Endometrium (tissue), 2 donors: ENCODE results near the gene FITM1.
"Not testable (repeated sequence)": the region's sequence is repeated elsewhere in the genome, so short reads cannot be mapped to it uniquely, and the experiment has no call there.

Experiments
- FAIRE-seq: peaks from 2 replicates; lab custom pipeline; 2012; peaks lifted over from hg19 to GRCh38; lab: Jason Lieb, UNC
- donor health status: control.
- donor health status: control.

FITM1 gene

DNA sequence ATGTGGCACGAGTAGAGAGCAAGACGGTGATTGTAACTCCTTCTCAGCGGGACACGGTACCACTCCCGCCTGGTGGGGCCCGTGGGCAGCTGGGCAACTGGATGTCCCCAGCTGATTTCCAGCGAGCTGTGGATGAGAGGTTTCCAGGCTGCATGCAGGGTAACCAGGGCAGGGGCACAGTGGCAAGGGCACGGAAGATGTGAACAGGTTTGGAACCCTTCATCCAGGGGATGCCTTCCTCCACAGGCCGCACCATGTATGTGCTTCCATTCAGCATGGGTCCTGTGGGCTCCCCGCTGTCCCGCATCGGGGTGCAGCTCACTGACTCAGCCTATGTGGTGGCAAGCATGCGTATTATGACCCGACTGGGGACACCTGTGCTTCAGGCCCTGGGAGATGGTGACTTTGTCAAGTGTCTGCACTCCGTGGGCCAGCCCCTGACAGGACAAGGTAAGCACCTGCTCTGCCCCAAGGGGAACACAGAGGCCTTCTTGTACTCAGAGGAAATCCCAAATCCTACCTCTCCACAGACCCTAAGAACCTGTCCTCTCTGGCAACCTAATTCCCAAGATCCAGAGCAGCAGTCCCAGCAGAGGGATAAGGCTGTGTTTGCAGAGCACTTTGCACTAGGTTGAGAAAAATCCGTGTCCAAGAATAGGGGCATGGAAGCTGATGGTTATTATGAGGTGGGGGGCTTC, 32.1 kb upstream of the FITM1 start:
- no peak for FAIRE-seq

DNA sequence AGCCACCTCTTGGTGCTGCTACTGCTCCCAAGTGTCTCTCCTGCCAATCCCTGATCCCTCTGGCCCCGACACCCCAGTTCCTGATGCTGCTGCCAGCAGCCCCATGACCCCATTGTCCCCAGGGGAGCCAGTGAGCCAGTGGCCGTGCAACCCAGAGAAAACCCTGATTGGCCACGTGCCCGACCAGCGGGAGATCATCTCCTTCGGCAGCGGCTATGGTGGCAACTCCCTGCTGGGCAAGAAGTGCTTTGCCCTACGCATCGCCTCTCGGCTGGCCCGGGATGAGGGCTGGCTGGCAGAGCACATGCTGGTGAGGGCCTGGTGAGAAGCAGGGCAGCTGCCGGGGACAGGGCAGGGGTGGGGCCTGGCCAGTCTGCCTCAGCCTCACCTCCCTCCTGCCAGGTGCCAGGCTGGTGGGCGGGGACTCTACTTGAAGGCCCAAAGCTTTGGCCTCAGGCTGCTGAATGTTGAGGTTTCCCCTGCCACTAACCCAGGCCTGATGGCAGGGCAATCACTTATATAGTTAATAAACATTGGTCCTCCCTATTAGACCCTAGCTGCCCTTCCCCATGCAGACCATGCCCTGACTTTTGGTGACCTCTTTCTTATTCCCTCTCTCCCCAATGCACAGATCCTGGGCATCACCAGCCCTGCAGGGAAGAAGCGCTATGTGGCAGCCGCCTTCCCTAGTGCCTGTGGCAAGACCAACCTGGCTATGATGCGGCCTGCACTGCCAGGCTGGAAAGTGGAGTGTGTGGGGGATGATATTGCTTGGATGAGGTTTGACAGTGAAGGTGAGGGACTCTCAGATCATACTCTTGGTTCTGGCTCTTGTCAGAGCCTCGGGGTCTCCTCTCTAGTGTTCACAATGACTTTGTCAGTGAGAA, 31.3 kb upstream of the FITM1 start:
- no peak for FAIRE-seq

DNA sequence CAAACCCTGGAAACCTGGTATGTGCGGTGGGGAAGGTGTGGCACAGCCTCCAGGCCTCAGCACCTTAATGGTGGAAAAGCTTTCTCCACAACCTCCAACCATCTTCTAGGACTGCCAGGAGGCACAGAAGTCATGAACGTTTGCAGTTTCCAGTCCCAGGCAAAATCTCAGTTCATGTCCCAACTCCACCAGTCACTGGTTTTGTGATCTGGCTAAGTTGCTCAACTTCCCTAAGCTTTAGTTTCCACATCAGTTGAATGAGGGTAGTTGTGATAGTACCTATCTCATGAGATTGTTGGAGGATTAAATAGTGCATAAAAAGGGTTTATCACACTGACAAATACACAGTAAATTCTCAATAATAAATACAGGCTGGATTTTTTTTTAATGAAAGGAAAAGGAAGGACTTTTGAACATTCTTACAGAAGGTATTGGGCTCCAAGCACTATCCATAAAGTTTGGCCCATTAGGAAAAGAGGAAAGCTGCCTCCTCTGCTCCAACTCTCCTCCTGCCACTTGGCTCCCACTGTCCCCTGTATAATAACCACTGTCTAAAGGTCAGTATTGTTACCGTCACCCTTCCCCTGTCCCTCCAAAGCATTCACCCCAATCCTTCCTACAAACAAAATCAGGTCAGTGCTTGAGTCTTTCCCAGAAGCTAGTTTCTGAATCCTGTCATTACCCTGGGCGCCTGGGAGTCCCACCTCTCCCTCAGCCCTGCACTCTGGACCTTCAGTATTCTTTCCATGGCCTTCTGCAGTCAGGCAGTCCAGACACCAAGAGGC, 30.1 kb upstream of the FITM1 start:
- FAIRE-seq: no peak

DNA sequence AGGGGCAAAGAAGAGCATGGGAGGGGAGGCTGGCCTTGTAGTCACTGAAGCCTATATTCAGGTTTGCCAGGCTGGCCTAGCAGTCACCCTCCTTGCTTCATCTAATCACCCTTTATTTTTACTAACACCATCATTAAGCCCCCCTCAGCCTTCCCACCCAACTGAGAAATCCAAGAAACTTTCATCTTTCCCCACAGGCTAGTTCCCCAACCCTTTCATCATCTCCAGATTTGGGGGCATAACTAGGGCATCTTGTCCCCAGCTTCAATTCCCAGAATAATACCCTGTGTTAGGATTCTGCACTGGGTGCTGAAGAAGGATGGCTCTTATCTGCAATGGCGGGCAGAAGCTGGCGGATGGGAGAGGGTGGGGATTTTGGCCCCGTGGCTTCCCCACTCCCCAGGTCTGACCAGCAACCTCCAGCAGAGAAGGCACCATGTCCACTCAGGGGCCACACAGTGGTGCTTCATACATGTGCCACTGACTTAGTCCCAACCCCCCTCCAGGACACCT, 29.4 kb upstream of the FITM1 start:
- no peak for FAIRE-seq

DNA sequence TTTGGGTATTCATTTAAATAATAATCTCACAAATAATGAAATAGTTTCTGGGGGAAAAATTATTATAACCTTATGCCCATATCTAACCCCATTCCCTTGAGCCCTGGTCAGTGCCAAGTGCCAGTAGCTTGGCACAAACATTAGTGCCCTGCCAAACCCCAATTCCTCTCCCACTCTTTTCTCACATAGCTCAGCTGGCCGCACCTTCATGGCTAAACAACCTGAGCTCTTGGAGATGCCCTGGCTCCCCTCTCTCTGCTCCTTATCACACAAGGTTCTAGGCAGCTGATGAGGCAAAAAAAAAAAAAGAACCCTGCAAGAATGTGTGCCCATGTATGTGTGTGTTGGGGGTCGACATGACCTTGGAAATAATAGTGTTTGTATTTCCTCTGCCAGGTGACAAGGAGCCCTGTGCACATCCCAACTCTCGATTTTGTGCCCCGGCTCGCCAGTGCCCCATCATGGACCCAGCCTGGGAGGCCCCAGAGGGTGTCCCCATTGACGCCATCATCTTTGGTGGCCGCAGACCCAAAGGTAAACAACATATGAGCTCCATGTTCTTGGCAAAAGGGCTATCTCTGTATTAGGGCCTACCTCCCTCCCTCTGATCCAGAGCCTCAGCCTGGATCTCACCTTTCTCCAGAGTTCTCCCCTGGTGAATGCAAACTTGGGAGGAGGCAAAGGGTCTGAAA, 28.0 kb upstream of the FITM1 start:
- no peak for FAIRE-seq

DNA sequence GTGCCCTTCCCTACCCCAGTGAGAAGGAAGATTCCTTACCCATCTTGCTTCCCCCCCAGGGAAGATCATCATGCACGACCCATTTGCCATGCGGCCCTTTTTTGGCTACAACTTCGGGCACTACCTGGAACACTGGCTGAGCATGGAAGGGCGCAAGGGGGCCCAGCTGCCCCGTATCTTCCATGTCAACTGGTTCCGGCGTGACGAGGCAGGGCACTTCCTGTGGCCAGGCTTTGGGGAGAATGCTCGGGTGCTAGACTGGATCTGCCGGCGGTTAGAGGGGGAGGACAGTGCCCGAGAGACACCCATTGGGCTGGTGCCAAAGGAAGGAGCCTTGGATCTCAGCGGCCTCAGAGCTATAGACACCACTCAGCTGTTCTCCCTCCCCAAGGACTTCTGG, 27.0 kb upstream of the FITM1 start:
- no peak for FAIRE-seq

DNA sequence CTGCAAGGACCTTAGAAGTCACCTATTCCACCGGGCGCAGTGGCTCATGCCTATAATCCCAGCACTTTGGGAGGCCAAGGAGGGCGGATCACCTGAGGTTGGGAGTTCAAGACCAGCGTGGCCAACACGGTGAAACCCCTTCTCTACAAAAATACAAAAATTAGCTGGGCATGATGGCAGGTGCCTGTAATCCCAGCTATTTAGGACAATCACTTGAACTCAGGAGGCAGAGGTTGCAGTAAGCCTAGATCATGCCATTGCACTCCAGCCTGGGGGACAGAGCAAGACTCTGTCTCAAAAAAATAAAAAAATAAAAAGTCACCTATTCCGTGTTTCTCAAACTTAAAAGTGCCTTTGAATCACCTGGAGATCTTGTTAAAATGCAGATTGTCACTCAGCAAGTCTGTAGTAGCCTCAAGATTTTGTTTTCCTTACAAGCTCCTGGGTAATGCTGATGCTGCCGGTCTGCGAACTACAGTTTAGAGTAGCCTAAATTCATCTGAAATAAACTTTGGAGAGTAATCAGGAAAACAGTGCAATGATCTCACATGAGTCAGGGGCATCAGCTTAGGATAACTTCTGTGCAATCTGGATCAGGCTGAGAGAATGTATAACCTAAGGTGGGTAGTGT, 24.7 kb upstream of the FITM1 start:
- FAIRE-seq: not testable (repeated sequence)

DNA sequence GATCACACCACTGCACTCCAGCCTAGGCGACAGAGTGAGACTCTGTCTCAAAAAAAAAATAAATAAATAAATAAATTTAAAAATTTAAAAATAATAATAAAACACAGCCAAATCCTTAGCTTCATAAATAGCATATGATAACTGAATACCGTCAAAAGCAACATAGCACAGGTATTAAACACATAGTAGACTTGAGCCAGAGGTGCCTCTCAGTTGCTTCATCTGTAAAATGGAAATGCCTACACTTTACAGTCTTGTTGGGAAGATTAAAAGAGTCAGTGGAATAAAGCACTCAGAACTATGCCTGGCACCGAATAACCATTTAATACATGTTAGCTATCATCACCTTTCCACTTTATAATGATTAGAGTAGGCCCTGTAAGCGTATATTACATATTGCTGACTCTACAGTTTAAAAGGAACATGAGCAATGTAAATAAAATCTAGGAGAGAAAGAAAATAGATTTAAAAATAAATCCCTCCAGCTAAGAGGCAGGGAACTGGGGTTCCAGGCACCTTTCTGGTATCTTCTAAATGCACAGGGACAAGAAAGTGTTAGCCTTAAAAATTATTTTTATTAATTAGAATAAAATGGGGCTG, 23.7 kb upstream of the FITM1 start:
- FAIRE-seq: no peak

DNA sequence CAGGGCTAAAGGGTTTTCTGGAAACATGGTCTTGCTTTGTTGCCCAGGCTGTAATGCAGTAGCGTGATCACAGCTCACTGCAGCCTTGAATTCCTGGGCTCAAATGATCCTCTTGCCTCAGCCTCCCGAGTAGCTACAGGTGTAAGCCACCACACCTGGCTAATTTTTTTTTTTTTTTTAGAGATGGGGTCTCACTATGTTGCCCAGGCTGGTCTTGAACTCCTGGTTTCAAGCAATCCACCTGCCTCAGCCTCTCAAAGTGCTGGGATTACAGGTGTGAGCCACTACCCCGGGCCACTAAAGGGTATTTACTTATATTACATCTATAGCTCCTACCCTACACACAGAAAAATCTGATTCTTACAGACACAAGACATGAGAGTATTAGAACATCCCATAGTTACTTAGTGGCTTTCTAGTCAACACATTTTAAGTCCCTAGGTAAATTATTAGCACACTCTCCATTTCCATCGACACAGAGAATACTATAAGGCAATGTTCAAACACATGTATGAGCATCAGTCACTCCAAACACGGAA, 22.1 kb upstream of the FITM1 start:
- FAIRE-seq: no peak

DNA sequence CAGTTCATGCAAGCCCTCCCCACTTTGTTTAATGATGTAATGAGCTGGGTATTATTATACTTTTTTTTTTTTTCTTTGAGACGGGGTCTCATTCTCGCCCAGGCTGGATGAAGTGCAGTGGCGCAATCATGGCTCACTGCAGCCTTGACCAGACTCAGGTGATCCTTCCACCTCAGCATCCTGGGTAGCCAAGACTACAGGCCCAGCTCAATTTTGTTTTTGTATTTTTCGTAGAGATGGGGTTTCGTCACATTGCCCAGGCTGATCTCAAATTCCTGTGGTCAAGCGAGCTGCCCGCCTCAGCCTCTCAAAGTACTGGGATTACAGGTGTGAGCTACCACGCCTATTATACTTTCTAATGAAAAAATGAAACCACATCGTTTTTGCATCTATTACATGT, 20.4 kb upstream of the FITM1 start:
- no peak for FAIRE-seq

DNA sequence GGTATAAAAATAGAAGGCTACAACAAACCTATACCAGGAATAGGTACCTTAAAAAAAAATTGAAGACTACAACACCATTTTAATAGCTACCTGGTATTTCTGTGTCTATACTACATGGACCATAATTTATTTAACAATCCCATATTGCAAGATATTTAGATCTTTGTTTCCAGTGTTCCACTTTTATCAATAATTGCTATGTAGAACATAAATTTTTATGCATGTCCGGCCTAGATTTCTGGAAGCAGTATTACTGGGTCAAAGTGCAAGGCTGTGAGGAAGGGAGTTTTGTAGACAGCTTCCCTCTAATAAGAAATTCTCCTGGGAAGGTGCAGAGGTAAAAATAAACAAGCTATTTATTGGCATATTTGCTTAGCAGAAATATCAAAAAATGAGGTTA, 19.9 kb upstream of the FITM1 start:
- no peak for FAIRE-seq

DNA sequence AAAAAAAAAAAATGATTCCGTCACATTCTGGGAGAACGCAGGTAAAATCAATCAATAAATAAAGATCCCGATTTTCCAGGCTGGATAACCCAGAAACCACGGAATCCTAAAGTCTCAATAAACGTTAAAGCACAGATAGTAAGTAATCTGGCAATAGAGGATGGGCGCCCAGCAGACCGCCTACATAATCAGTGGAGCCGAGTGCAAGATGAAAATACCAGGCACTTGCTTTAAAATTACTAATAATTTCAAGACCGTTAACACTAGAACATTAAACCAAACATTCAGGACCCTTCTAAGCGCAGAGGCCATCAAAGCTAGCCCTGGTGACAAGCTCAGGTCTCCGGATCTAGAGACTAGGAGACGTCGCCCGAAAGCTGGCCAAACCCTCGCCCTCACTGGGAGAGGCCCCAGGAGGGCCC, 17.1 kb upstream of the FITM1 start:
- no peak for FAIRE-seq

DNA sequence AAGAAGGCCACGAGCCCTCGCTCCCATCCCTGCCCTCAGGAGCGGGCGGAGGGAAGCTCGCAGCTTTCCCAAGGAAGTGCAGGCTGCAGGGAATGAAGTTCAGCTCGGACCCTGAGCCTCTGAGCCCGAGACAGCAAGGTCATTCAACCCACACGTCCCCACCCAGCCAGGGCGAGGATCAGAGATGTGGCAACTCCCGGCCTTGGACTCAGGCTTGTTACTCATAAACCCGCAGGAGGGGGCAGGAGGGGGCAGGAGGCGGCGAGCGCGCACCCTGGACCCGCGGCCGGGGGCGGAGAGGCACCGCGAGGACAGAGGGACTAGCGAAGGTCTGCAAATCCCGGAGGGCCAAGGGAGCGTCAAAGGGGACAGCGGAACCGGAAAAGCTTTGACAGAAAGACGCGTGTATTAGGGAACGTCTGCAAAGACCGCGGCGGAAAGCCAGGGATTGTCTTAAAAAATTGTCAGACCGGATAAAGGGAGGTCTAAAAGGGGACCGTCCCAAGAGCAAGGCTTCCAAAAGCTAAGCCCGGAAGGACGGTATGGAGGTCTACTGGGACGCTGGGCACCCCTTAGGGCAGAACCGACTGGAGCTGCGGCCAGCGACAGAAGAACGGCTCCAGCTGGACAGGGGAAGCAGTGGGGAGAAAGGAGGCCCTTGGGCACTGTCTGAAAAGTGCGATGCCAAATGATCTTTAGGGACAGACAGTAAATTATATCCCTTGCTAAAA, 16.5 kb upstream of the FITM1 start:
- FAIRE-seq: no peak

DNA sequence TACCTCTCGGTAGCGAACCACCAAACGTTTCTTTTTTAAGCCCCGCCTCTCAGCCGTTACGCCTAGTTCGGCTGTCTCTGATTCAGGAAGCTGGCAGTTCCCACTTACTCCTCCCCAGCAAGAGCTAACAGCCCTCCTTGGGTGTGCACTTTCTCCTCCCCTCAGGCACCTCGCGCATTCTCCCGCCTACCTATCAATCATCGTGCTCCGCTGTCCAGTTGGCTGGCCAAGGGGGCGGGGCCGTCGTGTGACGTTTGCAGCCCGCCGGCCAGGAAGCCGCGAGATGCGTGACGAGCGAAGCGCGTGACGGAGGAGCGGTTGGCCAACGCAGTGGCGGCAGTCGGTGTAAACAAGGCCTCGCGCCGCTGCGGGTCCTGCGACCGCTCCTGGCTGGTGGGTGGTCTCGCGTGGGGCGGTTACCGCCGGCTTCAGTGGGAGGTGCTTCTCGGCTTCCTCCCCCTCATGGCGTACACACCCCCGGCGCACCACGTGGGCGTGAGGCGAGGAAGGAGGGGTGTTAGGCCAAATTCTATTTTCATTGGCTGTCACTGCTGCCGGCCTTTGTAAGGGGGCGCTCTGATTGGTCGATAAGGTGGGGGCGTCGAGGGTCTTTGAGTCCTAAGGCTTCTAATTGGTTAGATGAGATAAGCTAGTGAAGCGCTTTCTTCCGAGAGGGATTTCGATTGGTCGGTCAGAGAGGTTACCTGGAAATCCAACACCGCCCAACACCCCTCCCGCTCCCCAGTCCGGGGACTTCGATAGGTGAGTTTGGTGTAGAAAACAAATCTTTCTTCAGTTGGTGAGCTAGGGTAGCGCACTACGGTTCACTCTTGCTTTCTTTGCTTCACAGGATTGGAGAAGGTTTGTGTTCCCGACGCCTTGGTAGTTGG, 15.7 kb upstream of the FITM1 start, which contains the start of the genes DCAF11 and NRL:
Gene DCAF11 (plus strand): TSS at position 246 of the 890 bp plus-strand sequence. CDS start 818 bp downstream, outside the sequence.
Gene NRL (minus strand): TSS at position 418 of the 890 bp plus-strand sequence. CDS start 32,101 bp downstream, outside the sequence.
- FAIRE-seq: peak; percentile 93

DNA sequence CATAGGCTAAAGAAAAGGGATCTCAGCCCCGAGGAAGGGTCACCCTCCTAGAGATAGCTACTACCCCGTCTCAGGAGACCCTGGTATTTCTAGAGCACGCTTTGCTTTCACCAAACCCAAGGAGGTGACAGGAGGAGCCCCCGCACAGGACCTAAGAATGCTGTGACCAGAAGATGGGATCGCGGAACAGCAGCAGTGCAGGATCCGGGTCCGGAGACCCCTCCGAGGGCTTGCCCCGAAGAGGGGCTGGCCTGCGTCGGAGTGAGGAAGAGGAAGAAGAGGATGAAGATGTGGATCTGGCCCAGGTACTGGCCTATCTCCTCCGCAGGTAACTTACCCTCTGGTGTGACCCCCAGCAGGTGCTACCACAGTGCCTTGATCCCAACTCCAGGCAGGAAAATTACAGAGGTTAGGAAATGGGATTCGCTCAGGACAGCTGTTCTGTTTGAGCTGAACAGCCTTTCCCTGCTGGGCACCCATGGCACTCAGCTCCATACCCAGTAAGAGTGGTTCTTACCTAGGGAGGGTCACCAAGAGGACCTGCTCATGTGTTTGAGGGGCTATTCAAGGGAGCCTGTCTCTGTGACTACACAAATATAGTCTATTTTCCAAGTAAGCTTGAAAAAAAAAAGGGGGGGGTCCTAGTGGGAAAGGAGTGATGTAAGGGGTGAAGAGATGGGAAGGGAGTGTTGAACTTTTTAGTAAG, 14.9 kb upstream of the FITM1 start:
- FAIRE-seq: no peak

DNA sequence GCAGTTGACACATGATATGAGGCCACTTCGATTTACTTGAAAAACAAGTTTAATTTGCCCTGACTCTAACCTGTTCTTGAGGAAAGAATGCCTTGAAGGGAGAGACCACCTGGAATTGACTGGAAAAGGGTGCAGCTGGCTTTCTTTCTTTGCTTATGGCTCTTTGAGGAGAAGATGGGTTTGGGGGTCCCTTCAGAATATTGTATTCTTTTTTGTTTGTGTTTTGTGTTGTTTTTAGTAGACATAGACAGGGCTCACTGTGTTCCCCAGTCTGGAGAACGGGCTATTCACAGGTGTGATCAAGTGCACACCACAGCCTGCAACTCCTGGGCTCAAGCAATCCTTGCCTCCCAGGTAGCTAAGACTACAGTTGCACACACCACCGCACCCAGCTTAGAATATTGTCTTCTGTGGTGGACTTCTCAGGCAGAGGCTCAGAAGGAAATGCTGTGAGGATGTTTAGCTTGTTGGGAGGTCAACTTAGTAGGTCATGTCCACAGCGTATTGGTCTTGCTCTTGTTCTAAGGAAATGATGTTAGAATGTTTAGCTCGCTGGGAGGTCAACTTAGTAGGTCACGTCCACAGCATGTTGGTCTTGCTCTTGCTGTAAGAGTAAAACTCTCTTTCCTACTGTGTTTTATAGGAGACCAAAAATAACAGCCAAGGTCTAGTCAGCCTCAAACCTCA, 14.2 kb upstream of the FITM1 start:
- FAIRE-seq: no peak

DNA sequence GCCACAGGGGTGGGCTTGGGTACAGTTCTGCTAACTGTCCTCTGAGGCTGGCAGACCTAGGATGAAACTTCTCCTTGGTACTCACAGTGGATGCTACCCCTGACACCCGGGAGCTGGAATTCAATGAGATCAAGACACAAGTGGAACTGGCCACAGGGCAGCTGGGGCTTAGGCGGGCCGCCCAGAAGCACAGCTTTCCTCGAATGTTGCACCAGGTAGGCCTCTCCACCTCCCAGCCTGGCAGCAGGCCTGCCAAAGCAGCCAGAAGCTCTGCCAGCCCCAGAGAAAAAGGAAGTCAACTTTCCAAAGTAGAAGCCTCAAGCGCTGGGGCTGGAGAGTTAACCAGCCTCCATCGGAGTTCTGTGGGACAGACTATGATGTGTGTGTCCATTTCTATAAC, 13.3 kb upstream of the FITM1 start:
- no peak for FAIRE-seq
